ENCODE data around the gene AJAP1.

DNA sequence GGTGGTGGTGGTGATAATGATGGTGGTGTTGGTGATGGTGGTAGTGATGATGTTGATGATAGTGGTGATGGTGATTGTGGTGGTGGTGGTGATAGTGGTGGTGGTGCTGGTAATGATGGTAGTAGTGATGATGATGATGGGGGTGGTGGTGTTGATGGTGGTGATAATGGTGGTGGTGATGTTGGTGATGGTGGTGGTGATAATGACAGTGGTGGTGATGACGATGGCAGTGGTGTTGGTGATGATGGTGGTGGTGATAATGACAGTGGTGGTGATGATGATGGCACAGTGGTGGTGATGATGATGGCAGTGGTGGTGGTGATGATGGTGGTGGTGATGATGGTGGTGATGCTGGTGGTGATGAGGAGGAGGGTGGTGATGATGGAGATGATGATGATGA lies 7.0 kb upstream of the AJAP1 start:
- TF ChIP-seq SUZ12 (IDR thresholded peaks at IDR 0.05; ENCODE audit: extremely low read depth, insufficient read depth, insufficient read length): no peak
- no peak for TF ChIP-seq YY1 (IDR thresholded peaks at IDR 0.05; ENCODE audit: insufficient read depth, insufficient read length)

All from NT2/D1 (cell line).